Head of caudate nucleus (tissue), 42 donors: ENCODE data around the gene CNTN6.
"Not testable (repeated sequence)": the region's sequence is repeated elsewhere in the genome, so short reads cannot be mapped to it uniquely, and the experiment has no call there.

Experiments used
- DNase-seq, 42 donors: peaks; one replicate each; pipeline versions ENCODE4 v3.0.0 to v3.0.0-alpha.2; 2020 to 2021; ENCODE audit warnings: mixed read lengths in 7 of 42
- intact Hi-C: fragments of 100-400 bp; cut with DNase I; formaldehyde crosslinking; loops from one replicate; pipeline ENCODE4 v1.15.0; 2022

CNTN6 gene

GRCh38 chr3:1380926-1381646, 288.3 kb downstream of the CNTN6 start:
- intact Hi-C loops: no loop called here
- peak in 19 of 42 donors; percentile 1 to 43 (median 21) for DNase-seq

- DNase-seq: no peak
These were observed 288.8 kb downstream of the CNTN6 start for GRCh38 chr3:1381647-1382036.

GRCh38 chr3:1387396-1387905, 294.6 kb downstream of the CNTN6 start:
- DNase-seq, intact Hi-C loops: not testable (repeated sequence)

More at GRCh38 chr3:1381647-1382036, 288.8 kb downstream of the CNTN6 start:
- intact Hi-C loops: no loop called here

- no peak for DNase-seq
- intact Hi-C loops: no loop called here
These were observed 301.4 kb downstream of the CNTN6 start for GRCh38 chr3:1394188-1394587.

GRCh38 chr3:1400571-1400970, 307.7 kb downstream of the CNTN6 start:
- intact Hi-C loops: no loop called here
- DNase-seq: no peak

- DNase-seq: peak in 2 of 42 donors; percentile 5 to 9
These were observed 311.6 kb downstream of the CNTN6 start for GRCh38 chr3:1404270-1404962.

GRCh38 chr3:1406250-1406649, 313.4 kb downstream of the CNTN6 start:
- intact Hi-C loops: no loop called here
- no peak for DNase-seq

More at GRCh38 chr3:1404270-1404962, 311.6 kb downstream of the CNTN6 start:
- intact Hi-C loops: no loop called here

GRCh38 chr3:1421577-1421976, 328.8 kb downstream of the CNTN6 start:
- DNase-seq: no peak
- intact Hi-C loops: no loop called here

GRCh38 chr3:1423566-1424089, 330.8 kb downstream of the CNTN6 start:
- DNase-seq: no peak
- intact Hi-C loops: no loop called here

GRCh38 chr3:1439395-1439794, 346.6 kb downstream of the CNTN6 start:
- intact Hi-C loops: no loop called here
- peak in 2 of 42 donors; percentile 3 to 29 for DNase-seq

GRCh38 chr3:1442271-1442670, 349.4 kb downstream of the CNTN6 start:
- intact Hi-C loops: no loop called here
- DNase-seq: no peak

- DNase-seq: no peak
- intact Hi-C loops: no loop called here
These were observed 351.4 kb downstream of the CNTN6 start for GRCh38 chr3:1444195-1444594.

GRCh38 chr3:1446531-1446930, 353.7 kb downstream of the CNTN6 start:
- intact Hi-C loops: no loop called here
- peak in 3 of 42 donors; percentile 16 to 49 (median 41) for DNase-seq

GRCh38 chr3:1447452-1447851, 354.6 kb downstream of the CNTN6 start:
- DNase-seq: no peak
- intact Hi-C loops: no loop called here

GRCh38 chr3:1448443-1448842, 355.6 kb downstream of the CNTN6 start:
- intact Hi-C loops: no loop called here
- DNase-seq: no peak
